Rectal smooth muscle tissue (tissue), 1 donor: ENCODE measurements around the gene ACOX3.
"Not testable (repeated sequence)": the region's sequence is repeated elsewhere in the genome, so short reads cannot be mapped to it uniquely, and the experiment has no call there.

Experiments
- H3K27ac ChIP-seq: one replicate; pipeline ENCODE4 v1.7.0; 2013; ENCODE audit warnings: low read depth, low read length, inconsistent platforms
- H3K27me3 ChIP-seq: one replicate; pipeline ENCODE4 v1.7.0; 2013; ENCODE audit warnings: low read length; ENCODE audit not compliant: control insufficient read depth, insufficient read depth
- H3K36me3 ChIP-seq: one replicate; pipeline ENCODE4 v1.7.0; 2013; ENCODE audit warnings: low read length; ENCODE audit not compliant: control insufficient read depth, insufficient read depth
- H3K4me1 ChIP-seq: one replicate; pipeline ENCODE4 v1.7.0; 2013; ENCODE audit warnings: low read length; ENCODE audit not compliant: control insufficient read depth, insufficient read depth
- H3K4me3 ChIP-seq: one replicate; pipeline ENCODE4 v1.7.0; 2013; ENCODE audit warnings: low read length
- H3K9ac ChIP-seq: one replicate; pipeline ENCODE4 v1.7.0; 2013; ENCODE audit warnings: low read length

The ACOX3 gene

DNA sequence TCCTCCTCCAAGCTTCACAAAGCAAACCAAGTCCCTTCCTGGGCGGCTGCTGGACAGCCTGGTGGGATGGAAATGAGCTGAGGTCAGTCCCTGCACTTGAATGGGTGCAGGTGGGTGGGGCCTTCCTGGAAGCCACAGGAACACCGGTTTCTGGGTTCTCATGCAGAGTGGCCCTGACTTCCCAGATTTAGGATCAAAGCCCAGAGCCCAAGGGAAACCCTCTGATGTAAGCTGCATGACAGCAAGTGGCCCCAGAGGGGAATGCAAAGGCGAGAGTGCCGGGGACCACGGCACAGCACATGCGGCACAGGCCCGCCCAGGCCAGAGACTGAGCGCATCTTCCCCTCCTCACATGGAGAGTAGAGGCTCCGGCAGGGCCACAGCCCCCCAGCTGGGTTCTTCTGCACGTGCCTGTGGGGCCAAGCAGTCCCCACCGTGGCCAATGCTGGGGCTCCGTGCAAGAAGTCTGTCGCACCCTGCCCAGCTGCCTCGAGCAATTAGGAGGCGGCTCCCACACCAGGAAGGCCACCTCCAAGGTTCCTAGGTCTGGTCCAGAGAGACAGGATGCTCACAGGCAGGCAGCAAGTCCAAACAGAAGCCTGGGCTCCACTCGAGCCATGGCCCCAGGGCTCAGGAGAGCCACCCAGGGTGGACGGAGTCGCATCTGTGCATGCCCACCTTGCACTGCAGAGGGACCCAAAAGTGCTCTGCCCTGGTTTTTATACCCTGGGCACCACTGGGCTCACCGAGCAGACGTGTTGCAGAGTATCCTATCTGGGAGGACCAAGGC, 88.0 kb downstream of the ACOX3 start:
- no peak overlapping the region for H3K4me3 ChIP-seq
- peaks cover 24% of the 10 kb centered on the region for H3K4me1 ChIP-seq
- peak overlapping the region; percentile 37 for H3K27ac ChIP-seq
- no peaks in the 10 kb centered on the region for H3K27me3 ChIP-seq
- no peaks in the 10 kb centered on the region for H3K36me3 ChIP-seq
- peak overlapping the region; percentile 6 for H3K9ac ChIP-seq

DNA sequence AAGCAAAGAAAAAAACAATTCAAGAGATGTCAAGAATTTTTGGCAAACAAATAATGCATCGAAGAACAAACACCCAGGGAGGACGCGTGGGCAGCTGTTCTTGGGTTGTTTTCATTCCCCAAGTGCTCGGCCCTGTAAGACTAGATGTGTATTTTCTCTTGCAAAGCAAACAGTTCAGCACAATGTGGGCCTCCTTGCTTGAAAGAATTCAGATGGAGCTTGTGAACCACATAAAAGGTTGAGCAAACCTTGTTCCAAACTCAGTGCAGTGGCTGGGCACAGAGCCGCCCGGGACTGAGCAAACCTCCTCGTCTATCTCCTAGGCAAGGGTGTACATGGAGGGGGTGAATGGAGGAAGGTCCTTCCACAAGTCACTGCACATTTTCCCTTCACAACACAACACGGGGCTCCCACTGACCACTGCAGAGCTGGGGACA, 88.6 kb downstream of the ACOX3 start:
- Histone ChIP-seq H3K4me1 (peaks cover 24% of the 10 kb centered on the region), H3K27me3 (no peaks in the 10 kb centered on the region), H3K36me3 (no peaks in the 10 kb centered on the region), H3K4me3 (no peak overlapping the region), H3K9ac (peak overlapping the region; percentile 6), H3K27ac (peak overlapping the region; percentile 37)

DNA sequence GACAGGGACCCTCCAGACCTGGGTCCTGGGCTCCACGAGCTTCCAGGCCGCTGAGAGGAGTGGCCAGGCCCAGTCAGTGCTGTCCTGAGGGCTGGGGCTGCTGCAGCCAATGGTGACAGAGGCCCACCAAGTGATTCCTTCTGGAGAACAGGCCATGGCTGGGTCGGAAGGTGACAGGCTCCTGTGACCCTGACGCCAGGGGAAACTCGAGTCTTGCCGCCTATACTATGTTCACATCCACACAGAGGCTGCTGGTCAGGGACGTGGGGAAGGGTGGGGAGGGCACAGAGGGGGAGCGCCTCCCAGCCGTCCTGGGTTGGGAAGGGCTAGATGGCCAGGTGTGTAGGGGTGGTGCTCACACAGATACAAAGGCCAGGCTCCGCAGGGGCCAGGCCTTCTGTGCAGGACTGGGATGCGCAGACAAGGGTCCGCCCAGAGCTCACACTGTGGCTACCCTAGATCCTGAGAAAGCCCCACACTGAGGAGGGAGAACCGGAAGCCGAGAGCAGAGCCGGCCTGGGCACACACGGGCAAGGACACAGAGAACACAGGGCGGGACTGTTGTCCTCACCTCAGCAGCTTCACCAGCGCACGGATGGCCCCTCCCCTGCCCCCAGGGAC, 89.6 kb downstream of the ACOX3 start:
- Histone ChIP-seq H3K9ac (no peak overlapping the region), H3K27ac (no peak overlapping the region), H3K4me3 (no peak overlapping the region), H3K36me3 (no peaks in the 10 kb centered on the region), H3K4me1 (peaks cover 20% of the 10 kb centered on the region), H3K27me3 (no peaks in the 10 kb centered on the region)

DNA sequence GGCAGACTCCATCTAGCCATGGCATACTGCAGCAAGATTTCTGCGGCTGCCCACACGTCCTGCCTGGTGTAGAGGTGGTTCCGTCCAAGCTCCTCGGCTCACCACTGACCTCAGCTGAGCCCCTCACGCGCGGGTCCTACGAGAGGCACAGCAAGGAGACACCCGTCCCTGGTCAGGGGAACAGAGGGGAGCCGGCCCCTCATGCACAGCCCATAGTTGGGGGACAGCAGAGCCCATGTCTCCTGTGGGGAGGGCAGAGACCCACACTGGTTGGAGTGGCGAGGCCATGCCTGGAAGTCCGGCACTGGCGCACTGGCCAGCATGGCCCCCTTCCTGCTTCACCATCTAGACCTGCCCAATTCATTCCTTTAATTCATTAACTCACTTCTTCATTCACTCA, 90.2 kb downstream of the ACOX3 start:
- Histone ChIP-seq H3K9ac (no peak overlapping the region), H3K4me1 (peaks cover 14% of the 10 kb centered on the region), H3K27me3 (no peaks in the 10 kb centered on the region), H3K4me3 (no peak overlapping the region), H3K36me3 (no peaks in the 10 kb centered on the region), H3K27ac (no peak overlapping the region)

DNA sequence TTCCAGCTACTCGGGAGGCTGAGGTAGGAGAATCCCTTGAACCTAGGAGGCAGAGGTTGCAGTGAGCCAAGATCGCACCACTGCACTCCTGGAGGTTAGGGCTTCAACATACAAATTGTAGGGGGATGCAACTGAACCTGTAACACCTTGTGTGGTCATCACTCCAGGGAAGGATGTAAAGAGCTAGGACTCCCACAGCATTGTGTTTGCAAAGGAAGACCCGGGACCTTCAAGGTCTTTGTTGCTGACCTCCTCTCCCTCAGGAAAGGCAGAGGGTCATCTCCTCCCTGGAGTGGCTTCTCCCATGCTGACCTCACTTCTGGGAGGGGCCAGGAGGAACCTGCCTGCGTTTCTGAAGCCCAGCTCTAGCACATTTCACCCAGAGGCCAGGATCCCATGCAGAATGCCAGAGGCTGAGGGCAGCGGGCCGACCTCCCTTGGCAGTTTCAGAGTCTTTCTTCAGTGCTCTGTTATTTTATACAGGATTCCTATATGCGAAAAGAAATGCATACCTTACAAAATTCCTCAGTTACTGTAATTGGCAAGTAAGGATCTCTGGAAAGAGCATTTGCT, 90.8 kb downstream of the ACOX3 start:
- Histone ChIP-seq H3K36me3 (no peaks in the 10 kb centered on the region), H3K27me3 (no peaks in the 10 kb centered on the region), H3K4me1 (peaks cover 11% of the 10 kb centered on the region), H3K4me3 (no peak overlapping the region), H3K9ac (no peak overlapping the region), H3K27ac (no peak overlapping the region)

DNA sequence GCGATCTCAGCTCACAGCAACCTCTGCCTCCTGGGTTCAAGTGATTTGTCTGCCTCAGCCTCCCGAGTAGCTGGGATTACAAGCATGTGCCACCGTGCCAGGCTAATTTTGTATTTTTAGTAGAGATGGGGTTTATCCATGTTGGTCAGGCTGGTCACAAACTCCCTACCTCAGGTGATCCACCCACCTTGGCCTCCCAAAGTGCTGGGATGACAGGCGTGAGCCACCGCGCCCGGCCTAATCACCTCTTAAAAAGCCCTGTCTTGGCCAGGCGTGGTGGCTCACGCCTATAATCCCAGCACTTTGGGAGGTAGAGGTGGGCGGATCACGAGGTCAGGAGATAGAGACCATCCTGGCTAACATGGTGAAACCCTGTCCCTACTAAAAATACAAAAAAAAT, 91.3 kb downstream of the ACOX3 start:
- H3K4me1 ChIP-seq = peaks cover 11% of the 10 kb centered on the region
- H3K9ac ChIP-seq, H3K27me3 ChIP-seq, H3K4me3 ChIP-seq, H3K36me3 ChIP-seq, H3K27ac ChIP-seq: not testable (repeated sequence)

DNA sequence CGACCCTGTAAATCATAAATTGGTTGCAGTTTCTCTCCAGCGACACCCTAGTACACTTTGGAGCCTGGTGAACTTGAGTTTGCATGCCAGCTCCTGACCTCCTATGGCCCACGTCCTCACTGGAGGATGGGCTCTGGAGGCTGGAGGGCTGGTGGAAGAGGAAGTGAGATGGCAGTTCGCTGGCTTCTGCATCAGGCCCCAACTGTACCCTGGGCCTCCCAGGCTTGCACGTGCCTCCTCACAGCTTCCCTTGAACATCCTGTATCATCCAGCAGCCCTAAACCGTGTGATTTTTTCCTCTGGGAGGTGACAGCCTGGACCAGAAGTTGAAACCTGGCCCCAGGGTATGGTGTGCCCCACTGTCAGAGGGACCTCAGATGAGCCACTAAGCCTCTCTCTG, 92.5 kb downstream of the ACOX3 start:
- no peaks in the 10 kb centered on the region for H3K27me3 ChIP-seq
- H3K9ac ChIP-seq = no peak overlapping the region
- no peak overlapping the region for H3K27ac ChIP-seq
- no peak overlapping the region for H3K4me3 ChIP-seq
- peaks cover 14% of the 10 kb centered on the region for H3K4me1 ChIP-seq
- H3K36me3 ChIP-seq = no peaks in the 10 kb centered on the region

DNA sequence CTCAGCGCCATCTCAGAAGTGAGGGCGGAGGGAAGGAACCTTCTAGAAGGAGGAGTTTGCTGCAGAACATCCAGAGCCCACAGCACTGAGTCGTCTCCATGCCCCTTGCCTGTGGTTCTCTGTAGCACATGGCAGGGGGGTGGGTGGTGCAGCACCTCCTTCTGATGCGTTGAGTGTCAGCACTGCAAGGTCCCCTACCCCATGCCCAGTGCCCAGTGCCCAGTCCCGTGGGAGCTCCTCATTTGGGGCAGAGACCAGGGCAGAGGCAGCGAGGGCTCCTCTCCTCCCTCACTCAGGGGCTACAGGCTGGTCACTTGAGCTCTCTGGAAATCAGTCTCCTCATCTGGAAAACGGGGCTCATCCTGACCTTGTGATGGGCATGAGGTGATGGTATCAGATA, 92.9 kb downstream of the ACOX3 start:
- Histone ChIP-seq H3K4me1 (peaks cover 17% of the 10 kb centered on the region), H3K4me3 (no peak overlapping the region), H3K27ac (no peak overlapping the region), H3K36me3 (no peaks in the 10 kb centered on the region), H3K27me3 (no peaks in the 10 kb centered on the region), H3K9ac (no peak overlapping the region)

DNA sequence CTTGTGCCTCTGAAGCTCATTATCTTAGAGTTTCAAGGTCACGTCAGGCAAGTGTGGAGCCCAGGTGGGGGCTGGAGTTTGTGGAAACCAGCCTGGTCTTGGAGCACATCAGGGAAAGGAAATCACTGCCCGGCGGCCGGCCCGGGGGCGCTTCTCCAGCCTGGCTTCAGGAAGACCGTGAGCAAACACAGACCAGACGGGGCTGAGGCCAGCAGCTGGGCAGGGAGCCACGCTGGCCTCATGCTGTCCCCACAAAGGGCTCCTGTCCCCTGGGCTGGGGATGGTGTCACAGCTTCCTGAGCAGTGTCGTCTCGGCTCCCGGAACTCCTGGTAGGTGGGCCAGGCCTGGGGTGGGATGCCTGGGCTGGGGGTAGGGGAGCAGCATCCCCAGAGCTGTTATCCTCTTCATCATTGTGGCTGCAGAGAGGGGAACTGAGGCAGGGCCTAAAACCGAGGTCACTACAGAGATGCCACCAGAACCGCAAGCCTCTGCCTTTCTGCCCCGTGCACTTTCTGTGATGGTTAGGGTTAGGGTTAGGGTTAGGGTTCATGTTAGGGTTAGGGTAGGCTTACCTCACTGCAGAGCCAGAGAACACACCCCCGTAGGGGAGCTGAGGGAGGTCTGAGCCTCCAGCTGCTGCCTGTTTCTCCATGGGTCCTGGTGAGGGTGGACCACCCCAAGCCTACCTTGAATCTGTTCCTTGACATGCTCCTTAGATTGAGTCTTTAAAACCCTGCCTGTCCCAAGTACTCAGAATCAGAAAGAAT, 93.5 kb downstream of the ACOX3 start:
- H3K9ac ChIP-seq = no peak overlapping the region
- no peak overlapping the region for H3K4me3 ChIP-seq
- H3K27me3 ChIP-seq = no peaks in the 10 kb centered on the region
- H3K36me3 ChIP-seq = no peaks in the 10 kb centered on the region
- peaks cover 12% of the 10 kb centered on the region for H3K4me1 ChIP-seq
- H3K27ac ChIP-seq = no peak overlapping the region

DNA sequence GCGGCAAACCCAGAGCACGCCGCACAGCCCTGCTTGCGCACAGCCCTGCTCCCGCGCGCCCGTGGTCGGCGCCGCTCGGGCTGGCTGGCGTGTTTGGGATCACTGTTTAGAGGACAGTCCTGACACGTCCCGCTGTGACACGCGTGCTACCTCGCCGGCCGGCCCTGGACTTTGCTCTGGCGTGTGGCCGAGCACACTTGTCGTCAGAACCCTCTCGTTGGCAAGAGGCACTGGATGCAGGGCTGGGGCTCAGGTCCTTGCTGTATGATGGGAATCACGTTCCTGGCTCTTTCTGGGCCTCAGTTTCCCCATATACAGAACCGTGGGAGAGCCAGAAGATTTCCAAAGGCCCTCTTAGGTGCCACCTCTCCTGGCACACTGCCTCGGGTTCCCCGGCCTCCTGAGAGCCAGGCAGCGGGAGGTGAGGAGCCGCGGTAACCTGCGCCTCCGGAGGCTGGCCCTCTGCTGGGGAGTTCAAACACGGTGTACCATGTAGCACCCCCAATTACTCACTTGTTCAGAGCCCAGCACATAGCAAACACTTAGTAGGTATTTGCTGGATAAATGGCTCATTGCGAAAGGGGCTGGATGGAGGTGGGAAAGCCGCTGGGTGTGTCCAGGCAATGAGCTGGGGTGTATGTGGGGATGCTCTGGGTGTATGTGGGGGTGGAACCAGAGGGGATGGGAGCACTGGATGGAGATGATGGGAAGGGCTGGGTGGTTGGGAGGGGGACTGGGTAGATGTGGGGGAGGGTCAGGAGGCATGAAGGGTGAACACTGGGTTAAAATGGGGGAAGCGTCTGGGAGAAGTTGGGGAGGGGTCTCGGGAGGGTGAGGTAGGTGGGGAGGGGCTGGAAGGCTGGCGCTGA, 94.3 kb downstream of the ACOX3 start:
- Histone ChIP-seq H3K27me3 (no peaks in the 10 kb centered on the region), H3K36me3 (no peaks in the 10 kb centered on the region), H3K27ac (no peak overlapping the region), H3K9ac (no peak overlapping the region), H3K4me3 (no peak overlapping the region), H3K4me1 (peaks cover 13% of the 10 kb centered on the region)

DNA sequence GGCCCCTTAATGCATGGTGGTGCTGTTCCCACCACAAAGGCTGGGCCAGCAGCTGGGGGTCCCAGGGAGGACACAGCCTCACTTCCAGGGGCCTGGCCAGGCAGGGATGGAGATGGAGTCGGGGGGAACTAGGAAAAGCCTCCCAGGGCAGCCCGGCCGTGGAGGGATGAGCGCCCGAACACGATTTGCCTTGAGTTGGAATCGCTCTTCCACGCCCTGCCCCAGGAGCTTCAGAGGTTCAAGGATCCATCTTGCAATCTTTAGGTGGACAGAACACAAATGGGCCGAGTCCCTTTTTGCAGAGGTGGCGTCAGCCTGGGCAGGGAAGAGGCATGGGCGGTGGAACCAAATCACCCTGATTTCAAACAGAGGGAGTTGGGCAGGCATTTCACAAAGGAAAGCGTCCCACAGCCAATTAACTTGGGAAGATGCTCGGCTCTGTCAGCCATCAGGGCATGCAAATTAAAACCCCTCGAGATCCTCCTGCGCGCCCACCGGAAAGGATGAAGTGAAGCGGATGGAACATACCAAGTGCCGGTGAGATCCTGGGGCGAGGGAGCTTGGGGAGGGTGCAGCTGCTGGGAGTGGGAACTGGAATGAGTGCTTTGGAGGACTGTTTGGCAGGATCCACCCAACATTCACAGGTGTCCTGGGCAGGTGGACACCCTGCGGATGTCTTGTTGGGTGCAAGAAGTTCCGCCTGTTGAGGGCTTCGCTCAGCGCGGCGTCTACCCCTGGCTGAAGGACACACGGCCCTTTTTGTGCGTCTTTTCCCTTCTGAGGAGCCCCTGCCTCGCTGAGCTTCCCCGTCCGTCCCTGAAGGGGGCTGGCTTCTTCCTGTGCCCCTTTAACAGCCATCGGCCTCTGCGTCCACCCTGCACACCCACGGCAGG, 95.2 kb downstream of the ACOX3 start:
- H3K27me3 ChIP-seq = no peaks in the 10 kb centered on the region
- H3K4me1 ChIP-seq = peaks cover 21% of the 10 kb centered on the region
- H3K9ac ChIP-seq = no peak overlapping the region
- H3K4me3 ChIP-seq = no peak overlapping the region
- H3K27ac ChIP-seq = no peak overlapping the region
- H3K36me3 ChIP-seq = no peaks in the 10 kb centered on the region
